Heart left ventricle (tissue), 13 donors: ENCODE data around the gene SLC26A8.

ENCODE experiments used
- POLR2A ChIP-seq, 2 donors: fragments of 450-650 bp; IDR thresholded peaks; one replicate each; pipeline ENCODE4 v1.6.1; 2017; ENCODE audit warnings: antibody characterized with exemption in 2 of 2, mild to moderate bottlenecking in 2 of 2, moderate library complexity in 2 of 2
- TF ChIP-seq, protein P1 (sequence below), 12 donors: fragments of 200-600 bp; sonication (generic) in 4 of 12; IDR thresholded peaks; one replicate each; pipeline versions ENCODE4 v1.5.0 to v1.8.0; 2018 to 2022; ENCODE audit warnings: antibody characterized with exemption in 12 of 12, mild to moderate bottlenecking in 5 of 12
- donor health status: ischemic (EF 13 %, LVEDD 7.1; RV severe dilation, severe dysfunction).
- donor health status: DM: no; HTN: yes; CAD: no.
- donor health status: DM: no; HTN: no; CAD: no.
- donor health status: ischemic (EF 25% LVEDD 6.9; RV normal size, moderate dysfunction).
- donor health status: ischemic (EF 25% LVEDD 5.7; RV mildly dilated, moderate dysfunction).
- donor health status: ischemic (EF 35%, LVEDD 5.7; RV mildly dilated, moderate dysfunction).
- donor health status: nonischemic (EF 11% LVEDD 7.7; RV severe dilation, severe dysfunction).
- donor health status: DM: yes; HTN: yes; CAD: no.
- donor health status: PGD.
- donor health status: ischemic (EF 29% LVEDD 5.4; RV normal size, mild dysfunction).
- donor health status: nonischemic (EF 23%, LVEDD 6.1; RV moderate dilation, normal function).

DNA sequence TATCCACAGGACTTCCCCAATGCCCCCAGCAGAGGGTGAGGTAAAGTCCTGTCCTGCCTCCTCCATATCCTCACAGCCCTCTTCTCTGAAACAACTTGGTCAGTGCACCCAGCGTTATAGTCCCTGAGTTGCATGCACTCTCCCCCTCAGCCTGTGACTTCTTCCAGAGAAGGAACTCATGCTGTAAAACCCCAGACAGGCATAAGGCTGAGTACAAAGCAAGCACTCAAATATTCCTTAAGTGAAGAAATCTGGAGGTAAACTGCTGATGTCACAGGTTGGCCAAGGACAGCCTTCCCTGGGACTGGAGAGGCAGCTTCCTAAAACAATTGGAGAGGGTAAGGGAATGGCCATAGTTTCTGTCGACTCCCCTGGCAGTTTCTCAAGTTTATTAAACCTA lies 90.6 kb downstream of the SLC26A8 start:
- TF ChIP-seq, protein P1, sequence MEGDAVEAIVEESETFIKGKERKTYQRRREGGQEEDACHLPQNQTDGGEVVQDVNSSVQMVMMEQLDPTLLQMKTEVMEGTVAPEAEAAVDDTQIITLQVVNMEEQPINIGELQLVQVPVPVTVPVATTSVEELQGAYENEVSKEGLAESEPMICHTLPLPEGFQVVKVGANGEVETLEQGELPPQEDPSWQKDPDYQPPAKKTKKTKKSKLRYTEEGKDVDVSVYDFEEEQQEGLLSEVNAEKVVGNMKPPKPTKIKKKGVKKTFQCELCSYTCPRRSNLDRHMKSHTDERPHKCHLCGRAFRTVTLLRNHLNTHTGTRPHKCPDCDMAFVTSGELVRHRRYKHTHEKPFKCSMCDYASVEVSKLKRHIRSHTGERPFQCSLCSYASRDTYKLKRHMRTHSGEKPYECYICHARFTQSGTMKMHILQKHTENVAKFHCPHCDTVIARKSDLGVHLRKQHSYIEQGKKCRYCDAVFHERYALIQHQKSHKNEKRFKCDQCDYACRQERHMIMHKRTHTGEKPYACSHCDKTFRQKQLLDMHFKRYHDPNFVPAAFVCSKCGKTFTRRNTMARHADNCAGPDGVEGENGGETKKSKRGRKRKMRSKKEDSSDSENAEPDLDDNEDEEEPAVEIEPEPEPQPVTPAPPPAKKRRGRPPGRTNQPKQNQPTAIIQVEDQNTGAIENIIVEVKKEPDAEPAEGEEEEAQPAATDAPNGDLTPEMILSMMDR (IDR thresholded peaks at IDR 0.05), result no peak
- TF ChIP-seq POLR2A (IDR thresholded peaks at IDR 0.05), result no peak
